Neuron (in vitro differentiated cells): ENCODE results near the gene ANKRD23.

Source experiments
- H2AFZ ChIP-seq: one replicate; pipeline ENCODE4 v1.6.1; 2013; ENCODE audit warnings: low read depth, mild to moderate bottlenecking, inconsistent platforms, low read length, moderate library complexity
- H3K27me3 ChIP-seq: one replicate; pipeline ENCODE4 v1.6.1; 2013; ENCODE audit warnings: low read length; ENCODE audit not compliant: insufficient read depth
- H3K36me3 ChIP-seq: one replicate; pipeline ENCODE4 v1.6.1; 2013; ENCODE audit warnings: low read length; ENCODE audit not compliant: insufficient read depth
- H3K4me1 ChIP-seq: one replicate; pipeline ENCODE4 v1.6.1; 2013; ENCODE audit warnings: low read length; ENCODE audit not compliant: insufficient read depth
- H3K4me3 ChIP-seq: 2 replicates; pipeline ENCODE4 v1.5.1; 2013; ENCODE audit warnings: mild to moderate bottlenecking, low read length, moderate library complexity
- H3K9me3 ChIP-seq: one replicate; pipeline ENCODE4 v1.6.1; 2013; ENCODE audit warnings: low read length

The ANKRD23 gene

DNA sequence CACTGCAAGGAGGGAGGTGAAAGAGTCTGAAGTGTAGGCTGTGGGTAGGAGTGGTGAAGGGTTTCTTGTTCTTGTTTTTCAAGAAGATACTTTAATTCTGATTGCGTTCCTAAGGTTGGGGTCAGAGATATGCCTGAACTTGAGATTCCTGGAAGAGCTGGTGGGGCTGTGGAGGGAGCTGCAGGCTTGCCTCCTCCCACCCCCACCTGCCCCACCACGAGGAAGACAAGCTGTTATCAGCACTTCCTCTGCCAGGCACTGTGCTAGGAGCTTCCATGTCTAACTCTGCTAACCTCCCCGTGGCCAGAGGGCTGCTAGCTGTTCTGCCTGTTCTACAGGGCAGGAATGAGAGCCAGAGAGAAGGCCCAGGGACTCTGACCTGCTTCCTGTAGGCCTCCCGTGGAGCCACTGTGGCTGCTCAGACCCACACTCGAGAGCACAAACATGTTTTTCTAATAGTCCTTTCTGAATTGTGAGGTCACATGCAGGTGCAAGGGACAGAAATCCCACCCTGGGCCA lies 13.7 kb downstream of the ANKRD23 start:
- peaks cover 79% of the 10 kb centered on the region for H3K36me3 ChIP-seq
- H2AFZ ChIP-seq = no peak overlapping the region
- H3K9me3 ChIP-seq = no peaks in the 10 kb centered on the region
- H3K4me1 ChIP-seq = peaks cover 12% of the 10 kb centered on the region
- H3K27me3 ChIP-seq = no peaks in the 10 kb centered on the region
- no peak overlapping the region for H3K4me3 ChIP-seq

DNA sequence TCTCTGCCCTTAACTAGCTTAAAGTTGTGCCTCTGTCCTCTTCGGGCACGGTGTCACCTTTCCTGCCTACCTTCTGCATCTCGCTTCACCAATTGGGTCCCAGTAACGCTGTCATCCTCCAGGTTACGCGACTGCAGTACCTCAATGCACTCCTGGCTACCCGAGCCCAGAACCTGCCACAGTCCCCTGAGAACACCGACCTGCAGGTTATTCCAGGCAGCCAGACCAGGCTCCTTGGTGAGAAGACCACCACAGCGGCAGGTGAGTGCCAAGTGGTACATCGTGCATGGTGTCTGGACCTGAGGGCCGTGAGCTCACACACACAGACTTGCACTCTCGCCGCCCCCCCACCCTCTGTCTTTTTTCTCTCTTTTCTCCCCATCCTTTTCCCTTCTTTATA lies 14.9 kb downstream of the ANKRD23 start:
- Histone ChIP-seq H3K36me3 (peaks cover 74% of the 10 kb centered on the region), H3K9me3 (no peaks in the 10 kb centered on the region), H3K27me3 (no peaks in the 10 kb centered on the region), H3K4me3 (no peak overlapping the region), H3K4me1 (peaks cover 12% of the 10 kb centered on the region), H2AFZ (no peak overlapping the region)

DNA sequence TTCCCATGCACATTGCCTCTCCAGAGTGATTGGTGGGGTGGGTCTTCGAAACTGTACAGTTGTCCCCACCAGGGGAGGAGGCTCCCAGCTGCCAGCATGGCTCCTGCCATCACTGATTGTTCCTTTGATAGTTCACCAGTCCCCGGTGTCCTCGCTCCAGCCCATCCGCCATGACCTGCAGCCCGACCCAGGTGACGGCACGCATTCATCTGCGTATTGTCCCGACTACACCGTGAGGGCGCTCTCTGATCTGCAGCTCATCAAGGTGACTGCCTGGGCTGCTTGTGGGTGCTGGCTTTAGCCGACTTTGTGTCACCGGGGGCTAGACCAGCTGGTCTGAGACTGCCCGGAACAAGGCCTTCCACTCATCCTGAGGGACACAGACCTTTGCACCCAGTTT lies 15.4 kb downstream of the ANKRD23 start:
- no peaks in the 10 kb centered on the region for H3K9me3 ChIP-seq
- H3K27me3 ChIP-seq = no peaks in the 10 kb centered on the region
- no peak overlapping the region for H3K4me3 ChIP-seq
- H3K36me3 ChIP-seq = peaks cover 76% of the 10 kb centered on the region
- no peak overlapping the region for H2AFZ ChIP-seq
- peaks cover 10% of the 10 kb centered on the region for H3K4me1 ChIP-seq

DNA sequence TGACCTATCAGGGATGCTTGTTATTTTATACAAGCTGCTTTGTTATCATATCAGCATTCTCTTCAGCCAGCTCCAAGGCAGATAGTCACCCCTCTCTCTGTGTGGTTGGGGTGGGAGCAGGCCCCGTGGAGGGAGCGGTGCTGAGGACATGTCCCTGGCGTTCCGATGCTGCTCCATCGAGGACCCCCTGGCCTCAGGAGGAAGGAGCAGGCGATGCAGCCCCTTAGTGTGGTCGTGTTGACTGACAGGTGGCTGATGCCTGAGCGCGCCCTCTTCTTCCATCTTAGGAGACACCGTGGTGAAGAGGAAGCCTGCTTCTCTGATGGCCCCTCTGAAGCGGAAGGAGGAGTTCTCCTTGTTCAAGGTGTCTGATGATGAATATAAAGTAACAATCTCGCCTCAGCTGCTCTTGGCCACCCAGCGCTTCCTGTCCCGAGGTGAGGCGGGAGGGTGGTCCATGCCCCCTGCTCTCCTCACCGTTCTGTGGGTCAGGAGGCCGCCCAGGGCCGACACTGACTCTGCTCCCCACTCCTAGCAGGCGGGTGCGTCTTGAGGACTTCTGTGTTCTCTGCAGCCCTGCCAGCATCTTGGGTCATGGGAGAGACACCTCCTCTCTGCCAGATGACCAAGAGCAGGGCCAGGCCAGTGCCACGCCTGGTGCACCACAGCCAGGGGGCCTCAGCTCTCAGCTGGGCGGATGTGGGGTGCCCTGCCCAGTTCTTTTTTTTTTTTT lies 17.1 kb downstream of the ANKRD23 start:
- H3K9me3 ChIP-seq = no peaks in the 10 kb centered on the region
- H2AFZ ChIP-seq = no peak overlapping the region
- no peaks in the 10 kb centered on the region for H3K4me1 ChIP-seq
- no peak overlapping the region for H3K4me3 ChIP-seq
- peaks cover 64% of the 10 kb centered on the region for H3K36me3 ChIP-seq
- no peaks in the 10 kb centered on the region for H3K27me3 ChIP-seq

DNA sequence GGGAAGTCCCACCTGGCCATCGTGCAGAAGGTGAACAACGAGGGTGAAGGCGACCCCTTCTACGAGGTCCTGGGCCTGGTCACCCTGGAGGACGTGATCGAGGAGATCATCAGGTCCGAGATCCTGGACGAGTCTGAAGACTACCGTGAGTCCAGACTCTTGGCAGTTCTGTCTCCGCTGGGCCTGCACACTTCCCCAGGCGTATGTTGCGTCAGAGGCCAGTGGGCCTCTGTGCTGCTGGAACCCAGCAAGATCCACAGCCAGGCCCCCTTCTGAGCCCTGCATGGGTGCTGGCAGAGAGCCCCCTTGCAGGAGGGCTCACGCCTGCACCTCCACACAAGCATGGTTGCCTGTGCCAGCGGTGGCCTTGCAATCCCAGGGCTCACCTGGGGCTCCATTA lies 18.8 kb downstream of the ANKRD23 start:
- H3K4me1 ChIP-seq = no peaks in the 10 kb centered on the region
- no peaks in the 10 kb centered on the region for H3K9me3 ChIP-seq
- H2AFZ ChIP-seq = no peak overlapping the region
- H3K4me3 ChIP-seq = no peak overlapping the region
- H3K36me3 ChIP-seq = peaks cover 50% of the 10 kb centered on the region
- no peaks in the 10 kb centered on the region for H3K27me3 ChIP-seq

DNA sequence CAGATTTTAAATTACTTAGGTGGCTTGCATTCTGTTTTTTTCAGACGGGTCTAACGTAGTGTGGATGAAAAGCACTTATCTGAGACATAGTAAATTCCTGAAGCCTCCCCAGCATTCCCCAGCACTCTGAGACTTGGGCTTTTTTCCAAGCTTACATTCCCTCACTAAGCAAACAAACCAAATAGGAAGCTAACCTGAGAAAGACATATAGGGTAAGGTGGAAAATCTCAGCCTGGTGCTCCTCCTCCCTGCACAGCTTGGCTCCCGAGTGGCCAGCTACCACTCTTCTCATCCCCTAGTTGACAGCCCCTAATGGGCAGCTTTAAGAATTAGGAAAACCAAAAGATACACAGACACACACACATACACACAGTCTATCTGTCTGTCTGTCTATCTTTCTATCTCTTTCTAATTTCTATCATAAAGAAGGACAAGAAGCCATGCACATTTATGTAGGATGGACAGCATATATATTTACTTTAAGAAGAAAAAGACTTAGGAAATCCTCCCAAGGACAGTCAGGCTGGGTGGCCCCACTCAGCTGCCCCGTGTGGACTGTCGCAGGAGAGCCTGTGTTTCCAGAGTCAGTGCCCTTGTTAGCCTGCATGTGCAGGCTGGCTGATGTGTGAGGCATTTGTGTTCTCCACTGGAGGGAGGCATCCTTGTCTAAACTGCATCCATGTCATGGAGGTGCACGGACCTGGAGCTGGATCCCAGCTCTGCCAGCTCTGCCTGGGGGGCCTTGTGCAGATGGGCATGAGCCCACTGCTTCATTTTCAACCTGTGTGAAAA lies 19.5 kb downstream of the ANKRD23 start:
- peaks cover 43% of the 10 kb centered on the region for H3K36me3 ChIP-seq
- no peaks in the 10 kb centered on the region for H3K27me3 ChIP-seq
- H2AFZ ChIP-seq = no peak overlapping the region
- H3K4me1 ChIP-seq = no peaks in the 10 kb centered on the region
- H3K9me3 ChIP-seq = no peaks in the 10 kb centered on the region
- H3K4me3 ChIP-seq = no peak overlapping the region

DNA sequence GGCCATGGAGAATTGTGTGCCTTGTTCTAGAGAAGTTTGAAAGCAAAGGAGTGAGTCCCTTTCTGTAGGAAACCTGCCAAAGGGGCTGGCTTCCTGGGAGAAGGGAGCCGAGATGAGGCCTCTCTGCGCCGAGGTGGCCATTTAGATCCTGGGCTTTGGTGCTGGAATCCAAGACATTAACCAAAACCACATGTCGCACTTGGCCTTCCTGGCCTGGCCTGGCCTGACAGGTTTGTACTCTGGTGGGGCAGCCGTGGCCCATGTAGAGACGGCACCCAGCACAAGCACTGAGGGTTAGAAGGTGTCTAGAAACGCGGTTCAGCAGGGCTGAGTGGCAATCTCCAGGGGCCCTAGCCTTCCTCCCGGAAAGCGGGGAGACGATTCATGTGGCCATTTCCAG lies 20.6 kb downstream of the ANKRD23 start:
- Histone ChIP-seq H3K4me1 (peaks cover 8% of the 10 kb centered on the region), H3K4me3 (no peak overlapping the region), H2AFZ (no peak overlapping the region), H3K27me3 (no peaks in the 10 kb centered on the region), H3K9me3 (no peaks in the 10 kb centered on the region), H3K36me3 (peaks cover 39% of the 10 kb centered on the region)

DNA sequence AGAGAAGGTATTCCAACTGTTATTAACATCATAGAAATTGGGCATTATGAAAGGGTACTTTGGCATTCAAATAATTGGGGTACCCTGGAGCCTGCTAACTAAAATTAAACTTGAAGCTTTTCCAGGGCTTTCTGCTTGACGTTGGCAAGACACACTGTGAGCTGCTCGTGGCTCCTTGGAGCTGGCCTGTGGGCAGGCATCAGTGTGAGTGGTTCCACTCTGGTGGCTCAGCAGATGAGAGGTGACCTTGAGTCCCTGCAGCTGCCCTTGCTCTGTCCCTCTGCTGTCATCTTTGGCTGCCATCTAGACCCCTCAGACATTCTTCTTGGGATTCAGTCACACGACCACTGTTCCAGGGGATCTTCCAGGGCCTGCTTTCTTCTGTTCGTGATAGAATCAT lies 21.0 kb downstream of the ANKRD23 start:
- H3K4me1 ChIP-seq = peaks cover 12% of the 10 kb centered on the region
- H2AFZ ChIP-seq = no peak overlapping the region
- H3K9me3 ChIP-seq = no peaks in the 10 kb centered on the region
- H3K36me3 ChIP-seq = peaks cover 35% of the 10 kb centered on the region
- no peaks in the 10 kb centered on the region for H3K27me3 ChIP-seq
- H3K4me3 ChIP-seq = no peak overlapping the region

DNA sequence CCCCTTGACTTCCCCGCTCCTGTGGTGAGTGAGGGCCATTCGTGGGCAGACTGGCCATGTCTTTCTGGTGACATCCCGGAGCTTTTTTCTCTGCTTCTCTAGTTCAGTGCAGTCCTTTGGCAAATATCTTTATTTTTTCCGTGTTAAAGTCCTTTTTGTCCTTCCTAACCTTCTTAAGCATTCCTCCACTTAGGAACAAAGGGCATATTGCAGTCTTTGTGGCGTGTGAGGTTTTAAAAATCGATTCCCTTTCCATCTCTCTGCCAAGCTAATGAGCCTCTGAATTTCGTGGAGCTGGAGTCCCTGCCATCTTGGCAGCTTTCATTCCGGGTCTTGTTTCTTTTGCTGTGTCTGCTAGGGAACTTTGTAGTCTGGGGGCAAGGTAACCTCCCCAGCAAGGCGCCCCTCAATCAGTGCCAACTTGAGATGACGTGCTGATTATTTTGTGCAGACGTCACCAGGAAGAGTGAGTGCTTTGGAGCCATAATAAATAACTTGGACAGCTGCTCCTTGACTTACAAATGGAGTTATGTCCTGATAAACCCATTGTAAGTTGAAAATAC lies 22.6 kb downstream of the ANKRD23 start:
- Histone ChIP-seq H2AFZ (no peak overlapping the region), H3K4me3 (no peak overlapping the region), H3K36me3 (peaks cover 24% of the 10 kb centered on the region), H3K27me3 (no peaks in the 10 kb centered on the region), H3K4me1 (peaks cover 20% of the 10 kb centered on the region), H3K9me3 (no peaks in the 10 kb centered on the region)

DNA sequence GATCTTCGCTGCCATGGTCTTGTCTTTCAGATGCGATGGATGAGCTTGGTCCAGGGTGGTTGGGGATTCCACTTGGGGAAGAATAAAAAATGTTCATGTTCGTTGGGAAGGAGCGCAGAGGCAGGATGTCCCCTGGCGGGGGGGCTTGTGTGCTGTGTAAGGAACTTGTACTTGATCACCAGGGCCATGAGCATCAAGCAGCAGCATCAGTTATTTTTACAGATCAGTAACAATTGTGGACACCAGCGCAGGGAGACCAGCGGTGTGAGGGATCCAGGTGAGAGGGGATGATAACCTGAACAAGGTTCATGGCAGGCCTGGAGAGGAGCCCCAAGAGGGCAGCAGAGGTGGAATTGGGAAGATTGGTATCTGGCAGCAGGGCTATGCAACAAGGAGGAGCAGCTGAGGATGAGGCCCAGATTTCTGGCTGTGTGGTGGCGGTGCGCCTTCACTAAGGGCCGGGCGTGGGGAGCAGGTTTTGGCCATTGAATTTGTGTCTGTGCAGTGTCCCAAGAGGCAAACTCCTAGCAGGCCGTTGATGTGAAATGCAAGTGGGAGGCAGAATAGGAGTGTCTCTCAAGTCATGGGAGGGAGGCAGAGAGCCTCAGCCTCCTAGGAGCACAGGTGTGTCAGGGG lies 23.8 kb downstream of the ANKRD23 start:
- Histone ChIP-seq H3K4me1 (peaks cover 25% of the 10 kb centered on the region), H3K9me3 (no peaks in the 10 kb centered on the region), H2AFZ (no peak overlapping the region), H3K36me3 (peaks cover 16% of the 10 kb centered on the region), H3K4me3 (no peak overlapping the region), H3K27me3 (no peaks in the 10 kb centered on the region)

DNA sequence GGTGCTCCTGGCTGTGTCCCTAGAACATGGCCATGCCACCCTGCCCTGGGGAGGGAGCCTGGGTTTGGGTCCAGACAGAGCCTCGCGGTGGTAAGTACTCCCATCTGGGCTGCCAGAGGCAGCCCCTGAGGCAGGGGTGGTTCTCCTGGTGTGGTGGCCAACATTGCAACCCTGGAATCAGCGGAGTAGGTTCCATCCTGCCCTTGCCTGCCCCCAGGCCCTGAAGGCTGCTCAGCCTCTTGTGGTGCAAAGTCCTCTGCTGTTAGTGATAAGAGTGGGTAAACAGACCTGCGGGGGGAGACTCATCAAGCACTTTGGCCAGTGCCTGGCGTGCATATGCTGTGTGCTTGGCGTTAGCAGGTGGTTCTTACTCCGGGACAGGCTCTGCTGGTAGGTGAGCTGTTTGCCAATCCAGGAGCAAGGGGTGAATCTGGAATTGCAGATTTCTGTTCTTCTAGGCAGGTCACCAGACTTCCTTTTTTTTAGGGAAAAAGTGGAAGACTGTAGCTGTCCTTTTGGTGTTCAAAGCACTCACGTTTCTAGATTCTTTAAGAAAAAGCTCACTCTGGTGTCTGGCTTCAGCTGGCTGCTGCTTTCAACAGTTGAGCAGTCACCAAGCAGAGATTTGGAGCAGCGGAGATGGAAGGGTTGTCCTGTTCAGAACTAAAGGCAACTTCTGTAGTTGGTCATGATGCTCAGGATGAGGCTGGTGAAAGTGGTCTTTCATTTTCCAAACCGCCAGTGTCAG lies 24.5 kb downstream of the ANKRD23 start:
- Histone ChIP-seq H3K36me3 (peaks cover 14% of the 10 kb centered on the region), H3K4me3 (no peak overlapping the region), H3K9me3 (no peaks in the 10 kb centered on the region), H3K27me3 (no peaks in the 10 kb centered on the region), H2AFZ (no peak overlapping the region), H3K4me1 (peaks cover 27% of the 10 kb centered on the region)

DNA sequence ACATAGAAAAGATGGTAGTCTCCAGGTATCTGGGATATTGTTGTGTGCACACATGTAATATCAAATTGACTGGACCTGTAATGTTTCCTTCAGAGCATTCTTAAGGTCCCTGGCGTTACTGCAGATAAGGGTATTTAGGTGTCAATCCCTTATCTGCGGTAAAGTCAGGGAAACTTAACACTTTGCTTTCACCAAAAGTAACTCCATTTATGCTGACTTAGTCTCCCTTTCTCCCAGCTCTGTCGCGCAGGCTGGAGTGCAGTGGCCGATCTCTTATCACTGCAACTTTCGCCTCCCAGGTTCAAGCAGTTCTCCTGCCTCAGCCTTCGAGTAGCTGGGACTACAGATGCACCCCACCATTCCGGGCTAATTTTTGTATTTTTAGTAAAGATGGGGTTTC lies 25.9 kb downstream of the ANKRD23 start:
- peaks cover 27% of the 10 kb centered on the region for H3K4me1 ChIP-seq
- H3K27me3 ChIP-seq = no peaks in the 10 kb centered on the region
- H3K9me3 ChIP-seq = no peaks in the 10 kb centered on the region
- H3K4me3 ChIP-seq = peak overlapping the region; percentile 52
- H2AFZ ChIP-seq = no peak overlapping the region
- H3K36me3 ChIP-seq = peaks cover 6% of the 10 kb centered on the region
